Activated CD8-positive, alpha-beta memory T cell treated with anti-CD3 and anti-CD28 coated beads for 48 hours (primary cell): Measurements from ENCODE around the gene ELSPBP1.
"Not testable (repeated sequence)": the region's sequence is repeated elsewhere in the genome, so short reads cannot be mapped to it uniquely, and the experiment has no call there.

Experiments used
- DNase-seq, 3 experiments: peaks; one replicate each; pipeline ENCODE4 v3.0.0-alpha.2; 2020; ENCODE audit warnings: low read depth in 2 of 3, low spot score in 2 of 3

Gene ELSPBP1

GRCh38 chr19:48041877-48042580, 47.6 kb downstream of the ELSPBP1 start:
- no peak for DNase-seq

- no peak for DNase-seq
Measured at GRCh38 chr19:48043675-48044258, 49.3 kb downstream of the ELSPBP1 start, which contains the start of gene CABP5. TSS of gene CABP5 (minus strand) at chr19:48044079. CDS start at chr19:48043922, 157 bp downstream.

GRCh38 chr19:48044561-48044960, 50.1 kb downstream of the ELSPBP1 start:
- DNase-seq, result no peak

- no peak for DNase-seq
Measured at GRCh38 chr19:48051335-48052033, 57.1 kb downstream of the ELSPBP1 start.

GRCh38 chr19:48053076-48053475, 58.6 kb downstream of the ELSPBP1 start:
- no peak for DNase-seq

GRCh38 chr19:48053856-48054255, 59.4 kb downstream of the ELSPBP1 start:
- no peak for DNase-seq

GRCh38 chr19:48059331-48059730, 64.9 kb downstream of the ELSPBP1 start:
- DNase-seq, result no peak

- DNase-seq, result no peak
Measured at GRCh38 chr19:48060381-48060780, 65.9 kb downstream of the ELSPBP1 start.

- DNase-seq, result no peak
Measured at GRCh38 chr19:48061401-48062344, 67.2 kb downstream of the ELSPBP1 start.

- no peak for DNase-seq
Measured at GRCh38 chr19:48064509-48064908, 70.1 kb downstream of the ELSPBP1 start.

- DNase-seq, result no peak
Measured at GRCh38 chr19:48069435-48069834, 75.0 kb downstream of the ELSPBP1 start.

GRCh38 chr19:48070177-48070769, 75.8 kb downstream of the ELSPBP1 start:
- not testable (repeated sequence) for DNase-seq
